WTC11 (cell line): ENCODE data around the gene PLLP.

Source experiments
- CREM ChIP-seq: sonication (generic); formaldehyde crosslinking; IDR thresholded peaks from 2 replicates; pipeline ENCODE4 v1.8.1; 2022; ENCODE audit warnings: mild to moderate bottlenecking, missing genetic modification reagents, moderate library complexity
- ELF4 ChIP-seq: sonication (generic); formaldehyde crosslinking; IDR thresholded peaks from 2 replicates; pipeline ENCODE4 v1.8.1; 2022; ENCODE audit warnings: low read depth, mild to moderate bottlenecking, moderate library complexity, missing genetic modification reagents
- NFYB ChIP-seq: sonication (generic); formaldehyde crosslinking; conservative IDR thresholded peaks from 2 replicates; pipeline ENCODE4 v1.8.0; 2022; ENCODE audit warnings: low read depth, missing genetic modification reagents
- RORB ChIP-seq: fragments of 250-450 bp; sonication (Bioruptor Pico); IDR thresholded peaks from 2 replicates; pipeline ENCODE4 v1.9.0; 2021; ENCODE audit warnings: mild to moderate bottlenecking
- TF ChIP-seq, protein P1 (sequence below): fragments of 200-600 bp; IDR thresholded peaks from 2 replicates; pipeline ENCODE4 v1.8.0; 2022; ENCODE audit warnings: antibody characterized with exemption
- TF ChIP-seq, protein P2 (sequence below): sonication (generic); formaldehyde crosslinking; IDR thresholded peaks from 2 replicates; pipeline ENCODE4 v1.8.1; 2023; ENCODE audit warnings: mild to moderate bottlenecking, missing genetic modification reagents
- TF ChIP-seq, protein P3 (sequence below): sonication (generic); formaldehyde crosslinking; IDR thresholded peaks from 2 replicates; pipeline ENCODE4 v1.8.1; 2023; ENCODE audit warnings: mild to moderate bottlenecking, missing genetic modification reagents, moderate library complexity
- TF ChIP-seq, protein P4 (sequence below): sonication (generic); formaldehyde crosslinking; IDR thresholded peaks from 2 replicates; pipeline ENCODE4 v1.8.0; 2022; ENCODE audit warnings: mild to moderate bottlenecking, missing genetic modification reagents
- TF ChIP-seq, protein P5 (sequence below): fragments of 250-450 bp; sonication (Bioruptor Pico); IDR thresholded peaks from 2 replicates; pipeline ENCODE4 v1.8.0; 2021; ENCODE audit warnings: mild to moderate bottlenecking
- TF ChIP-seq, protein P6 (sequence below): sonication (generic); formaldehyde crosslinking; conservative IDR thresholded peaks from 2 replicates; pipeline ENCODE4 v1.8.1; 2022; ENCODE audit warnings: mild to moderate bottlenecking, missing genetic modification reagents

DNA sequence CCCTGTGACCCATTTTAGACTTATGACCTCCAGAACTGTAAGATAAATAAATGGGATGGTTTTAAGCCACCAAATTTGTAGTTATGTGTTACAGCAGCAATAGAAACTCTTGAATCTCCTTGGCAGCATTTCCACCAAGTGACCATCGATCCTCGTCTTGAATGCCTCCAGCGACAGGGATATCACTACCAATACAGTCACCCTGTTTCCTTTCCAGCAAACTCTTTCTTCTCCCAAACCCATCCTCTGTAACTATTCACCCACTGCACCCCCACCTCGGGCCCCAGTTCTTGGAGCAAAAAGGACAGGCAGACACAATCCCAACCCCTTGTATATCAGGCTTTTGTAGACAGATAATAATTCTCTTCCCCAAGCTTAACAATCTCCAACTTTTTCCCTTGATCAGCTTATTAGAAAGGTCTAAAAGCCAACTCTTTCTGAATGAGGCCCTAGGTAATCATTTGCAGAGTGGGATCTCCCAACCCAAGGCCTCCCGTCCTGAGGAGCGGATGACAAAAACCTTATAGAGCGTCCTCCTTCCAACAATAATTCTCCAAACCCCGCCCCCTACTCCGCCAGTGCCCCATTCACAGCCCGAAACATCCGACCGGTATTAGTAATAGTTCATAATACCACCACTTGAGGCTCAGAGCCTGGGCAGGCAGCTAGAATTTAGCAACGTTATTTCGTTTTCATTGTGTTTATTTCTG lies 14.7 kb upstream of the PLLP start:
- TF ChIP-seq, protein P1, sequence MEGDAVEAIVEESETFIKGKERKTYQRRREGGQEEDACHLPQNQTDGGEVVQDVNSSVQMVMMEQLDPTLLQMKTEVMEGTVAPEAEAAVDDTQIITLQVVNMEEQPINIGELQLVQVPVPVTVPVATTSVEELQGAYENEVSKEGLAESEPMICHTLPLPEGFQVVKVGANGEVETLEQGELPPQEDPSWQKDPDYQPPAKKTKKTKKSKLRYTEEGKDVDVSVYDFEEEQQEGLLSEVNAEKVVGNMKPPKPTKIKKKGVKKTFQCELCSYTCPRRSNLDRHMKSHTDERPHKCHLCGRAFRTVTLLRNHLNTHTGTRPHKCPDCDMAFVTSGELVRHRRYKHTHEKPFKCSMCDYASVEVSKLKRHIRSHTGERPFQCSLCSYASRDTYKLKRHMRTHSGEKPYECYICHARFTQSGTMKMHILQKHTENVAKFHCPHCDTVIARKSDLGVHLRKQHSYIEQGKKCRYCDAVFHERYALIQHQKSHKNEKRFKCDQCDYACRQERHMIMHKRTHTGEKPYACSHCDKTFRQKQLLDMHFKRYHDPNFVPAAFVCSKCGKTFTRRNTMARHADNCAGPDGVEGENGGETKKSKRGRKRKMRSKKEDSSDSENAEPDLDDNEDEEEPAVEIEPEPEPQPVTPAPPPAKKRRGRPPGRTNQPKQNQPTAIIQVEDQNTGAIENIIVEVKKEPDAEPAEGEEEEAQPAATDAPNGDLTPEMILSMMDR, result no peak
- no peak for TF ChIP-seq CREM
- TF ChIP-seq NFYB, result no peak
- TF ChIP-seq, protein P2, sequence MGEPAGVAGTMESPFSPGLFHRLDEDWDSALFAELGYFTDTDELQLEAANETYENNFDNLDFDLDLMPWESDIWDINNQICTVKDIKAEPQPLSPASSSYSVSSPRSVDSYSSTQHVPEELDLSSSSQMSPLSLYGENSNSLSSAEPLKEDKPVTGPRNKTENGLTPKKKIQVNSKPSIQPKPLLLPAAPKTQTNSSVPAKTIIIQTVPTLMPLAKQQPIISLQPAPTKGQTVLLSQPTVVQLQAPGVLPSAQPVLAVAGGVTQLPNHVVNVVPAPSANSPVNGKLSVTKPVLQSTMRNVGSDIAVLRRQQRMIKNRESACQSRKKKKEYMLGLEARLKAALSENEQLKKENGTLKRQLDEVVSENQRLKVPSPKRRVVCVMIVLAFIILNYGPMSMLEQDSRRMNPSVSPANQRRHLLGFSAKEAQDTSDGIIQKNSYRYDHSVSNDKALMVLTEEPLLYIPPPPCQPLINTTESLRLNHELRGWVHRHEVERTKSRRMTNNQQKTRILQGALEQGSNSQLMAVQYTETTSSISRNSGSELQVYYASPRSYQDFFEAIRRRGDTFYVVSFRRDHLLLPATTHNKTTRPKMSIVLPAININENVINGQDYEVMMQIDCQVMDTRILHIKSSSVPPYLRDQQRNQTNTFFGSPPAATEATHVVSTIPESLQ (CRISPR knock-in tag), result no peak
- TF ChIP-seq, protein P3, sequence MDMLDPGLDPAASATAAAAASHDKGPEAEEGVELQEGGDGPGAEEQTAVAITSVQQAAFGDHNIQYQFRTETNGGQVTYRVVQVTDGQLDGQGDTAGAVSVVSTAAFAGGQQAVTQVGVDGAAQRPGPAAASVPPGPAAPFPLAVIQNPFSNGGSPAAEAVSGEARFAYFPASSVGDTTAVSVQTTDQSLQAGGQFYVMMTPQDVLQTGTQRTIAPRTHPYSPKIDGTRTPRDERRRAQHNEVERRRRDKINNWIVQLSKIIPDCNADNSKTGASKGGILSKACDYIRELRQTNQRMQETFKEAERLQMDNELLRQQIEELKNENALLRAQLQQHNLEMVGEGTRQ, result no peak
- TF ChIP-seq, protein P4, sequence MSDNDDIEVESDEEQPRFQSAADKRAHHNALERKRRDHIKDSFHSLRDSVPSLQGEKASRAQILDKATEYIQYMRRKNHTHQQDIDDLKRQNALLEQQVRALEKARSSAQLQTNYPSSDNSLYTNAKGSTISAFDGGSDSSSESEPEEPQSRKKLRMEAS (CRISPR knock-in tag), result no peak
- no peak for TF ChIP-seq RORB
- no peak for TF ChIP-seq ELF4 (CRISPR knock-in tag)
- TF ChIP-seq, protein P5, sequence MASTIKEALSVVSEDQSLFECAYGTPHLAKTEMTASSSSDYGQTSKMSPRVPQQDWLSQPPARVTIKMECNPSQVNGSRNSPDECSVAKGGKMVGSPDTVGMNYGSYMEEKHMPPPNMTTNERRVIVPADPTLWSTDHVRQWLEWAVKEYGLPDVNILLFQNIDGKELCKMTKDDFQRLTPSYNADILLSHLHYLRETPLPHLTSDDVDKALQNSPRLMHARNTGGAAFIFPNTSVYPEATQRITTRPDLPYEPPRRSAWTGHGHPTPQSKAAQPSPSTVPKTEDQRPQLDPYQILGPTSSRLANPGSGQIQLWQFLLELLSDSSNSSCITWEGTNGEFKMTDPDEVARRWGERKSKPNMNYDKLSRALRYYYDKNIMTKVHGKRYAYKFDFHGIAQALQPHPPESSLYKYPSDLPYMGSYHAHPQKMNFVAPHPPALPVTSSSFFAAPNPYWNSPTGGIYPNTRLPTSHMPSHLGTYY (CRISPR knock-in tag), result no peak
- TF ChIP-seq, protein P6, sequence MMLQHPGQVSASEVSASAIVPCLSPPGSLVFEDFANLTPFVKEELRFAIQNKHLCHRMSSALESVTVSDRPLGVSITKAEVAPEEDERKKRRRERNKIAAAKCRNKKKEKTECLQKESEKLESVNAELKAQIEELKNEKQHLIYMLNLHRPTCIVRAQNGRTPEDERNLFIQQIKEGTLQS (CRISPR knock-in tag), result no peak
